ENCODE measurements around the gene TOMM40. TPM values are rescaled to one million over a fixed set of nuclear protein-coding genes. Genes with fewer than 3 reads are reported as not detected.
"Not testable (repeated sequence)": the region's sequence is repeated elsewhere in the genome, so short reads cannot be mapped to it uniquely, and the experiment has no call there.

Gene TOMM40
- total RNA-seq, 1 experiment from 2014 or later: 104 TPM

DNA sequence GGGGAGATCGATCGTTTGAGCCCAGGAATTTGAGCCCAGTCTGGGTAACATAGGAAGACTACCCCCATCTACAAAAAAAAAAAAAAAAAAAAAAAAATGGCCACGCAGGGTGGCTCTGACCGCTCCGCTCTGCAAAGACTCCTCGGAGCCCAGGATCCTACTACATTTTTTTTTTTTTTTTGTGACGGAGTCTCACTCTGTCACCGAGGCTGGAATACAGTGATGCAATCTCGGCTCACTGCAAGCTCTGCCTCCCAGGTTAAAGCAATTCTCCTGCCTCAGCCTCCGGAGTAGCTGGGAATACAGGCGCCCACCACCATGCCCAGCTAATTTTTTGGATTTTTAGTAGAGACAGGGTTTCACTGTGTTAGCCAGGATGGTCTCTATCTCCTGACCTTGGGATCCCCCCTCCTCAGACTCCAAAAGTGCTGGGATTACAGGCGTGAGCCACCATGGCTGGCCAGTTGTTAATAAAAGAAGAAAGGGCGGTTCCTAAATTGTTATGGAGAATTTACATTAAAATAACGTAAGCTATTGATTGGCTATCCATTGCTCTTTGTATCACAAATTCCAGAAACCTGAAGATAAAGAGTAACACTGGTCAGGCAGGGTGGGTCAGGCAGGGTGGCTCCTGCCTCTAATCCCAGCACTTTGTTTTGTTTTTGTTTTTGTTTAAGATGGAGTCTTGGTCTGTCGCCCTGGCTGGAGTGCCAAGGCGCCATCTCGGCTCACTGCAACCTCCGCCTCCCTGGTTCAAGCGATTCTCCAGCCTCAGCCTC lies 8.2 kb upstream of the TOMM40 start:
- H3K9me3 ChIP-seq (replicated peaks); H3K27ac ChIP-seq; H3K4me3 ChIP-seq; H3K27me3 ChIP-seq; H3K36me3 ChIP-seq; DNase-seq; H3K4me1 ChIP-seq: not testable (repeated sequence)

DNA sequence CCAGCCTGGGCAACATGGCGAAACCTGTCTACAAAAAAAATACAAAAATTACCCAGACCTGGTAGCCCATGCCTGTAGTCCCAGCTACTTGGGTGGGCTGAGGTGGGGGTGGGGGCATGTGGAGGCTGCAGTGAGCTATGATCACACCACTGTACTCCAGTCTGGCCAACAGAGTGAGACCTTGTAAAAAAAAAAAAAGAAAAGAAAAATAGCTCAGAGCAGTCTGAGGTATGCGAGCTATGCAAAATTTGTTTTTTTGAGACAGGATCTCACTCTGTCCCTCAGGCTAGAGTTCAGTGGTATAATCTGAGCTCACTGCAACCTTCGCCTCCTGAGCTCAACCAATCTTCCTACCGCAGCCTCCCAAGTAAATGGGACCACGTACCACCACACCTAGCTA lies 7.1 kb upstream of the TOMM40 start:
- Histone ChIP-seq H3K36me3 (0 out of 2 replicates have a peak, but pooled peaks cover 2% of the 10 kb centered on the region), H3K4me1 (no peaks in the 10 kb centered on the region), H3K27ac (no peak overlapping the region), H3K9me3 (replicated peaks) (no peaks in the 10 kb centered on the region), H3K4me3 (no peak overlapping the region), H3K27me3 (no peaks in the 10 kb centered on the region)
- DNase-seq: no peak

DNA sequence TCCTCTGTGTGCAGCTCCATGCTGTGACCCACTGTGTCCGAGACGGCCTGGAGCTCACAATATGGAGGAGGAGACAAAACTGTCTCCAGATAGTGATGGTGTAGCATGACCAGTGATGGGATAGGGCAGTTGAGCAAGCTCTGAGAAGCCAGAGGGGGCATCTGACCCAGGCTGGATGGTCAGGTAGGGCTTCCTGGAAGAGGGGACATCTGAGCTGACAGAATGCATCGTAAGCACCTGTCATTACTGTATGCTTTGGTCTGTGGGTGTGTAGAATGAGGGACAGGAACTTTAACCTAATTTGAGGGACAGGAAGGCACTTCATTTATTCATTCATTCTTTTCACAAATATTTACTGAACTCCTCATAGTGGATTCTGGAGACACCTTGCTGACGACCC lies 6.5 kb upstream of the TOMM40 start:
- no peaks in the 10 kb centered on the region for H3K9me3 ChIP-seq (replicated peaks)
- no peak overlapping the region for H3K4me3 ChIP-seq
- H3K27ac ChIP-seq: no peak overlapping the region

DNA sequence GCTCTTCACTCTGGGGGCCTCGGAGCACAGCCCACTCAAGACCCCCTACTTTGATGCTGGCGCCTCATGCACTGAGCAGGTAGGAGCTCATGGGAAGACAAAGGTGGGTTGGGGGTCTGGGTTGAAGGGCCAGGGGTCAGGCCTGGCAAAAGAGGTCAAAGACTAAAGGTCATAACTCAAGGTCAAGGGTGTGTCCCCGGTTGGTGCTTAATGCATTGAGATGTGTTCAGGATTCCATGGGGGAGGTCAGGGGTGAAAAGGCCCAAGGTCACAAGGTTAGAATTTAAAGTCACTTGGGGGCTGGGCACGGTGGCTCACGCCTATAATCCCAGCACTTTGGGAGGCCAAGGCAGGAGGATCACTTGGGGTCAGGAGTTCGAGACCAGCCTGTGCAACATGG lies 4.9 kb upstream of the TOMM40 start:
- Histone ChIP-seq H3K4me3 (no peak overlapping the region), H3K36me3 (no peaks in the 10 kb centered on the region), H3K27me3 (no peaks in the 10 kb centered on the region), H3K4me1 (no peaks in the 10 kb centered on the region), H3K9me3 (replicated peaks) (no peaks in the 10 kb centered on the region), H3K27ac (no peak overlapping the region)
- no peak for DNase-seq

More for the DNA sequence above, 6.5 kb upstream of the TOMM40 start:
- Histone ChIP-seq H3K4me1 (no peaks in the 10 kb centered on the region), H3K36me3 (0 out of 2 replicates have a peak, but pooled peaks cover 2% of the 10 kb centered on the region), H3K27me3 (no peaks in the 10 kb centered on the region)
- DNase-seq: no peak

DNA sequence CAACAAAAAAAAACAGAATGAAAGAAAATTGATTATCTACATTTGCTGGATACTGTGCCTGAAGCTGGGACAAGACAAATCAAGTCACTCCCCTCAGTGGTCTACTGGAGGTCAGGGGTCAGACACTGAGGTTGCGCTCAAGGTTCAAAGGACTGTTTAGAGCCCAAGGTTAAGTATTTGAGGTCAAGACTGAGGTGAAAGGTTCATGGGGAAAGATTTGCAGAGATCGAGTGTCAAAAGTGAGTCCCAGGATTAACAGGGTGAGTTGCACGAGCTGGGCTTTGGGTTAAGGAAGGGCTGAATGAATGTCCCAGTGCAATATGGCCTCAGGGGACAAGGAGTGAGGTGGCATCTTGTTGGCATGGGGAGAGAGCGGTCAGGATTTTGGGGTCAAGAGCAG lies 3.4 kb upstream of the TOMM40 start:
- H3K9me3 ChIP-seq (replicated peaks): no peaks in the 10 kb centered on the region
- no peaks in the 10 kb centered on the region; the same call in 1 of the 2 replicates for H3K36me3 ChIP-seq
- H3K27ac ChIP-seq: no peak overlapping the region
- no peaks in the 10 kb centered on the region for H3K27me3 ChIP-seq
- H3K4me1 ChIP-seq: no peaks in the 10 kb centered on the region
- no peak for DNase-seq
- no peak overlapping the region for H3K4me3 ChIP-seq

DNA sequence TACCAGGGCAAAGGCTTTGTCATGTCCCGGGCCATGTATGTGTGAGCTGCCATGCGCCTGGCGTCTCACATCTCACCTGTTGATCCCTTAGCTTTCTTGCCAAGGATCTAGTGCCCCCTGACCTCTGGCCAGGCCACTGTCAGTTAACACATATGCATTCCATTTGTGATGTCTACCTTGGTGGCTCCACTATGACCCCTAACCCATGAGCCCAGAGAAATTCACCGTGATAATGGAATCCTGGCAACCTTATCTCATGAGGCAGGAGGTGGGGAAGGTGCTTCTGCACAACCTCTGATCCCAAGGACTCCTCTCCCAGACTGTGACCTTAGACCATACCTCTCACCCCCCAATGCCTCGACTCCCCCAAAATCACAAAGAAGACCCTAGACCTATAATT lies 2.7 kb upstream of the TOMM40 start:
- not testable (repeated sequence) for H3K4me1 ChIP-seq; H3K4me3 ChIP-seq; H3K27me3 ChIP-seq; H3K27ac ChIP-seq; DNase-seq; H3K36me3 ChIP-seq; H3K9me3 ChIP-seq (replicated peaks)

DNA sequence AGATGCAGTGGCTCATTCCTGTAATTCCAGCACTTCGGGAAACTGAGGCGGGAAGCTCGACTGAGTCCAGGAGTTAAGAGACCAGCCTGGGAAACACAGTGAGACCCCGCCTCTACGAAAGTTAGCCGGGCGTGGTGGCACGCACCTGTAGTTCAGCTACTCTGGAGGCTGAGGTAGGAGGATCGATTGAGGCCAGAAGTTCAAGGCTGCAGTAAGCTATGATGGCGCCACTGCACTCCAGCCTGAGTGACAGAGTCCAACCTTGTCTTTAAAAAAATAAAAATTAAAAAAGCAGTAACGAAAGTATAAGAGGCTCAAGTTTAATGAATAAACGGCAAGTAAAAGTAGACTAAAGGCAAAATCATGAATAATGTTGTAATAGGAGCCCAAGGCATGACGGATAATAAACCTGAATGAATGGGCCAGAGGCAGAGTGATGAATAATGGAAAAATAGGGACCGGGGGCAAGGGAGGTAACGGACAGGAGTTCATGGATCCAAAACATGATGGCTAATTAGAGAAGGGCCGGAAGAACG lies 1.2 kb upstream of the TOMM40 start:
- Histone ChIP-seq H3K9me3 (replicated peaks) (no peaks in the 10 kb centered on the region), H3K27me3 (no peaks in the 10 kb centered on the region), H3K27ac (peak overlapping the region; percentile 69), H3K36me3 (peaks cover 20% of the 10 kb centered on the region), H3K4me3 (peak overlapping the region; percentile 52), H3K4me1 (no peaks in the 10 kb centered on the region)
- no peak for DNase-seq

DNA sequence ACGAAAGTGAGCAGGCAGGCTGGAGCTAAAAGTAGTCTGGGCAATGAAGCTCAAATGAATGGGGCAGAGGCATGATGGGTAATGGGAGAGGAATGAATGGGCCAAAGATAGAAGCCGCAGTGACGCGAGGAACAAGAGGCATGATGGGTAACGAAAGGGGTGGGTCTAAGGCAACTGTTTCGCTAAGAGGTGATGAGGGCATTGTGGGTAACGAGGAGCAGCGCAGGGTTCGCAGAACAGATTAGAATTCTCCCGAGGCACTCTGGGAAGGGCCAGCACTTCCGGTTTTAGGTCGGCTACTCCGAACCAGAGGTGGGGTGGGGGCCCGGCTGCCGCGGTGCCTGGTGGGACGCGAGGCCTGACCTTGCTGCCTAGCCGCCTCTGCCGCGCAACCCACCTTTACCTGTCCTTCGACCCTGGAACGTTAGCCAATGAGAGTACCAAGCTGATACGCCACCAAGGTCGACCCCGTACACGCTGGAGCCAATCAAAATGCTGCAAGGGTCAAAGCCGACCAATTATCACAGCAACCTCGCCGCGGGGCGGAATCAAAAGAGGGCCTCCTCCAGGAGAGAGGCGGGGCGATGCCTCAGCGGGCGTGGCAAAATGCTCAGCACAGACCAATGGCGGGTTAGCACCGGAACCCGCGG lies 563 bp upstream of the TOMM40 start:
- H3K27ac ChIP-seq: peak overlapping the region; percentile 69
- H3K27me3 ChIP-seq: no peaks in the 10 kb centered on the region
- no peaks in the 10 kb centered on the region for H3K9me3 ChIP-seq (replicated peaks)
- peak; percentile 100 for DNase-seq
- H3K36me3 ChIP-seq: peaks cover 26% of the 10 kb centered on the region
- peak overlapping the region; percentile 52 for H3K4me3 ChIP-seq
- H3K4me1 ChIP-seq: no peaks in the 10 kb centered on the region

DNA sequence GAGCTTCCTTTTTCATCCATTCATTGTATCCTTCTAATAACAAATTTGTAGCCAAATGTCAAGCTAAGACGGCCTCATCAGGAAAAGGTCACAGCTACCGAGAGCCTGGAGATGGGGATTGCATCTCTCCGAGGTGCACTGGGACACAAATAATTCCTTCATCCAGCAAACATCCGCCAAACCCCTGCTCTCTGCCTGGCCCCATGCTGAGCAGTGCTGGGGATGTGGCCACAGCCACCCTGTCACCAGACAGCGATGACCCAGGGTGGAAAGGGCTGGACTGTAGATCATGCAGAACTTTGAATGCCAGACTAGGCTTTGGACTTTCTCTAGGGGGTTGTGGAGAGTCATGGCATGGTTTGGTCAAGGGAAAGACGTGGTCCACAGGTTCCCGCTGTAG lies 1.9 kb downstream of the TOMM40 start:
- no peak for DNase-seq
- Histone ChIP-seq H3K4me1 (no peaks in the 10 kb centered on the region), H3K27ac (no peak overlapping the region), H3K4me3 (no peak overlapping the region), H3K36me3 (peaks cover 46% of the 10 kb centered on the region), H3K9me3 (replicated peaks) (no peaks in the 10 kb centered on the region), H3K27me3 (no peaks in the 10 kb centered on the region)

DNA sequence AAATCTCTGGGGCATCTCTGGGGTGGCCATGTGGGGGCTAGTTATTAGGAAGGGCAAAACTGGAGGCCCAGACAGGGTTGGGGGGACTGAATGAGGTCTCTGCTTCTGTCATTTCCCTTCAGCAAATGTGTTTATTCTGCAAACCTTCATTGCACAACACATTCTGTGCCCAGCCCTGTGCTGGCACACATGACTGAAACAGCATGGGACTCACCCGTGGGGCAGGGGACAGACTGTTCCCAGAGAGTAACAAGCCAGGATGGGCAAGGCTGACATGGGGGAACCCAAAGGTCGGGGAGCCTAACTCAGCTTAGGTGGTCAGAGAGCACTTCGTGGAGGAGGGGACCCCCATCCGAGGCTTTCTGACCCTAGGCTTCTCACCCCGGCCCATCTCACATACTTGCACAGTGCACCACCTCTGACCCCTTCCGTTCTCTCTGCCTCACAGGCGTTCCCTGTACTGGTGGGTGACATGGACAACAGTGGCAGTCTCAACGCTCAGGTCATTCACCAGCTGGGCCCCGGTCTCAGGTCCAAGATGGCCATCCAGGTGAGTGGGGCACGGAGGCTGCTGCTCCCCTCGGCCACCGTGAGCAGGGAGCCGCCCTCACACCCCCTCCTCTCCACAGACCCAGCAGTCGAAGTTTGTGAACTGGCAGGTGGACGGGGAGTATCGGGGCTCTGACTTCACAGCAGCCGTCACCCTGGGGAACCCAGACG lies 2.4 kb downstream of the TOMM40 start:
- H3K4me3 ChIP-seq: no peak overlapping the region
- DNase-seq: no peak
- no peak overlapping the region for H3K27ac ChIP-seq
- no peaks in the 10 kb centered on the region for H3K27me3 ChIP-seq
- H3K9me3 ChIP-seq (replicated peaks): no peaks in the 10 kb centered on the region
- peaks cover 50% of the 10 kb centered on the region for H3K36me3 ChIP-seq
- no peaks in the 10 kb centered on the region for H3K4me1 ChIP-seq

DNA sequence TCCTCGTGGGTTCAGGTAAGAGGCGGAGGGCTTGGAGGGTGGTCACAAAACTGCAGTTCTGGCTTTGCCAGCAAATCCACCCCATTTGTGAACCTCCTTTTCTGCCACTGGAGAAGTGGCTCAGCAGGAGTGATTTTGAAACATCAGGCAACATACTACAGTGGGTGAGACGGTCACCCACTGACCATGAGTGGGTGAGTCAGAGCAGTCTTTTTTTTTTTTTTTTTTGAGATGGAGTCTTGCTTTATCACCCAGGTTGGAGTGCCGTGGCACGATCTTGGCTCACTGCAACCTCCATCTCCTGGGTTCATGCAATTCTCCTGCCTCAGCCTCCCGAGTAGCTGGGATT lies 3.0 kb downstream of the TOMM40 start:
- no peaks in the 10 kb centered on the region for H3K4me1 ChIP-seq
- no peaks in the 10 kb centered on the region for H3K27me3 ChIP-seq
- H3K9me3 ChIP-seq (replicated peaks): no peaks in the 10 kb centered on the region
- H3K4me3 ChIP-seq: no peak overlapping the region
- no peak for DNase-seq
- peaks cover 50% of the 10 kb centered on the region for H3K36me3 ChIP-seq
- no peak overlapping the region for H3K27ac ChIP-seq

DNA sequence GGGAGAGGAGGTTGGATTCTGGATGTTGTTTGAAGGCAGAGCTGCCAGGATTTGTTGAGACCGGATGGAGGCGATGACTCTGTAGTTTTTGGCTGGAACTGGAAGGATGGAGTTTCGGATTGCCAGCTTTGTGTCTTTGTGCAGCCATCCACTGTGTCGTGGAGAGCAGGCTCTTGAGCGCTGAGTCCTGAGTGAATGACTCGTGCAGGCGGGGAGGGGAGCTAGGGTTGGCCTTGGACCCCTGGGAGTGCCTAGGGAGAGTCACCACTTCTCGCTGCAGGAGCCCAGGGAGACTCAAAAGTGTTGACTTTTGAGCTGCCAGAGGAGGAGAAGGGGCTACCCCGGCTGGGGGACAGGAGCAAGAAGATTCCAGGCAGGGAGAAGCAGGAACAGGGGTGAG lies 3.9 kb downstream of the TOMM40 start:
- H3K27me3 ChIP-seq: no peaks in the 10 kb centered on the region
- peaks cover 54% of the 10 kb centered on the region for H3K36me3 ChIP-seq
- DNase-seq: no peak

DNA sequence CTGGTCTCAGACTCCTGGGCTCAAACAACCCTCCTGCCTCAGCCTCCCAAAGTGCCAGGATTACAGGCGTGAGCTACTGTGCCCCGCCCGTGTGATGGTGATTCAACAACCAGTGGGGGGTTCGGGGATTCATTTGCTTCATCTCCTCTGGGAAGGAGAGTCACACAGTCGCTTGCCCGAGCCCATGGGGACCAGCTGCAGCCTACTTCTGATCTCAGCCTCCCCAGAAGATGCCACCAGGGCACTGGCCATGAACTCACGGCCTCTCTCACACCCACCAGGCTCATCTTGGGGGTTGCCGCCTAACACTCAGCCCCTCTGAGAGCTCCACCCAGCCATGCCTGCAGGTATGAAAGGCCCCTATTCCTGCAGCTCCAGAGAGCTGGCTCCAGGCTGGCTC lies 6.8 kb downstream of the TOMM40 start:
- H3K4me1 ChIP-seq: no peaks in the 10 kb centered on the region
- H3K4me3 ChIP-seq: no peak overlapping the region
- no peaks in the 10 kb centered on the region for H3K9me3 ChIP-seq (replicated peaks)
- no peak overlapping the region for H3K27ac ChIP-seq
- H3K36me3 ChIP-seq: peaks cover 78% of the 10 kb centered on the region
- DNase-seq: no peak
- H3K27me3 ChIP-seq: no peaks in the 10 kb centered on the region

More for the DNA sequence above, 3.9 kb downstream of the TOMM40 start:
- H3K9me3 ChIP-seq (replicated peaks): no peaks in the 10 kb centered on the region
- H3K27ac ChIP-seq: no peak overlapping the region
- no peaks in the 10 kb centered on the region for H3K4me1 ChIP-seq
- no peak overlapping the region for H3K4me3 ChIP-seq

DNA sequence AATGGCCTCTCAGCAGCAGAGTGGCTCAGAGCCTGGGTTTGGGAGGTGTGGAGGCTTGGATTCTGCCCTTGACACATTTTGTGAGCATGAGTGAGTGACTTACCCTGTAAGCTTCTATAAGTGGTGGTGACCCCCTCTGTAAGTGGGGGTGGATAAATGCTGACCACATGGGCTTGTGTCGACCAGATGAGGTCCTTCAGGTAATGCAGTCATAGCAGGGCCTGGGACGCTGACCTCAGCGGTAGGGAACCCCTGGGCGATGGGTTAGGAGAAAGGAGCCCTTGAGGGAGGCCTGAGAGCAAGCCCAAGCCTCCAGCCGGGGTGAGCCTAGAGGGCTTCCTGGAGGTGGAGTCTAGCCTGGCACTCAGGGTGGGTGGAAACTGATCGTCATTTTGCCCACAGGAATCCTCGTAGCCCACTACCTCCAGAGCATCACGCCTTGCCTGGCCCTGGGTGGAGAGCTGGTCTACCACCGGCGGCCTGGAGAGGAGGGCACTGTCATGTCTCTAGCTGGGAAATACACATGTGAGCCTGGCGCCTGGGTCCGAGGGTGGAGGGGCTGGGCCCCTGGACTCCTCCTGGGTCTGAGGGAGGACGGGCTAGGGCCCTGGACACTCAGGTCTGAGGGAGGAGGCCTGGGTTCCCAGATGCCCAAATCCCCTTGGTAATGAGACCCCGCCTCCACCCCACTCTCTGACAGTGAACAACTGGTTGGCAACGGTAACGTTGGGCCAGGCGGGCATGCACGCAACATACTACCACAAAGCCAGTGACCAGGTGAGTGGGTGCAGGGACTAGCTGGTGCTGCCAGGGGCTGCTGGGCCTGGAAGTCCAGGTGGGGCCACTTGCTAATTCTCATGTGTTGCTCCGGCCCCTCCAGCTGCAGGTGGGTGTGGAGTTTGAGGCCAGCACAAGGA lies 9.5 kb downstream of the TOMM40 start:
- no peak overlapping the region for H3K27ac ChIP-seq
- H3K36me3 ChIP-seq: peaks cover 53% of the 10 kb centered on the region
- H3K9me3 ChIP-seq (replicated peaks): no peaks in the 10 kb centered on the region
- 0 out of 2 replicates have a peak, but pooled peaks cover 3% of the 10 kb centered on the region for H3K4me1 ChIP-seq
- no peak overlapping the region for H3K4me3 ChIP-seq
- DNase-seq: no peak
- H3K27me3 ChIP-seq: no peaks in the 10 kb centered on the region

All from SJCRH30 (cell line).